ENCODE data around the gene TRAPPC2. TPM values are rescaled to one million over a fixed set of nuclear protein-coding genes. Genes with fewer than 3 reads are reported as not detected.

Gene TRAPPC2
- polyA plus RNA-seq, 1 of the 3 experiments (the other 2 are of a cell fraction): 10.4 TPM

GRCh38 chrX:13711141-13711540 lies 23.3 kb downstream of the TRAPPC2 start:
- TF ChIP-seq NRF1 (IDR thresholded peaks at IDR 0.05; ENCODE audit: low read depth, low read length): no peak
- no peak for TF ChIP-seq MEF2A (IDR thresholded peaks at IDR 0.05; ENCODE audit: borderline replicate concordance, low read depth)
- no peak for TF ChIP-seq SIN3A (IDR thresholded peaks at IDR 0.05; ENCODE audit: borderline replicate concordance, low read depth, low read length)
- TF ChIP-seq YY1 (IDR thresholded peaks at IDR 0.05; ENCODE audit: low read depth): no peak
- no peak for TF ChIP-seq JUND (IDR thresholded peaks at IDR 0.05)
- no peak for TF ChIP-seq EP300 (IDR thresholded peaks at IDR 0.05; ENCODE audit: borderline replicate concordance in 1 of 2, low read depth in 1 of 2, low read length in 1 of 2)
- no peak for TF ChIP-seq FOXM1 (IDR thresholded peaks at IDR 0.05; ENCODE audit: low read depth)
- TF ChIP-seq RFX5 (IDR thresholded peaks at IDR 0.05; ENCODE audit: low read length): no peak
- no peak for TF ChIP-seq TAF1 (IDR thresholded peaks at IDR 0.05; ENCODE audit: borderline replicate concordance, low read depth, low read length)
- TF ChIP-seq NFIC (IDR thresholded peaks at IDR 0.05; ENCODE audit: borderline replicate concordance): no peak
- no peak for TF ChIP-seq USF2 (IDR thresholded peaks at IDR 0.05; ENCODE audit: borderline replicate concordance, low read depth, low read length)
- TF ChIP-seq EZH2phosphoT487 (IDR thresholded peaks at IDR 0.05; ENCODE audit: borderline replicate concordance, low read depth): no peak
- no peak for TF ChIP-seq GATA2 (CRISPR knock-in tag; IDR thresholded peaks at IDR 0.05)
- no peak for TF ChIP-seq IRF3 (IDR thresholded peaks at IDR 0.05; ENCODE audit: low read depth, low read length)
- TF ChIP-seq TEAD4 (IDR thresholded peaks at IDR 0.05; ENCODE audit: borderline replicate concordance, insufficient read depth): no peak
- no peak for TF ChIP-seq ELF1 (IDR thresholded peaks at IDR 0.05)
- TF ChIP-seq CTCF (IDR thresholded peaks at IDR 0.05): no peak
- TF ChIP-seq ZBTB33 (IDR thresholded peaks at IDR 0.05; ENCODE audit: borderline replicate concordance, low read depth): no peak
- no peak for TF ChIP-seq RCOR1 (IDR thresholded peaks at IDR 0.05; ENCODE audit: low read length)
- no peaks in the 10 kb centered on the region for H3K9me3 ChIP-seq
- H3K4me3 ChIP-seq (ENCODE audit: low read depth in 2 of 2, low read length in 1 of 2): no peak overlapping the region
- WGBS (ENCODE audit: low lambda C conversion rate): 85% methylated on average over 4 of the region's 4 CpGs
- no peaks in the 10 kb centered on the region for H4K20me1 ChIP-seq (ENCODE audit: insufficient read depth)
- ChIA-PET POLR2A (no interaction called here), CTCF (no interaction called here)
- H3K27me3 ChIP-seq (ENCODE audit: insufficient read depth): no peaks in the 10 kb centered on the region
- no peak for DNase-seq
- peaks cover 37% of the 10 kb centered on the region for H3K79me2 ChIP-seq (ENCODE audit: insufficient read depth)
- H3K4me1 ChIP-seq (ENCODE audit: control insufficient read depth in 1 of 2, insufficient read depth in 2 of 2, low read depth in 1 of 2, low read length in 1 of 2): no peaks in the 10 kb centered on the region
- no peak overlapping the region for H2AFZ ChIP-seq (ENCODE audit: low read depth)
- no peak overlapping the region for H3K9ac ChIP-seq
- H3K4me2 ChIP-seq: no peak overlapping the region
- no peaks in the 10 kb centered on the region for H3K9me2 ChIP-seq
- peaks cover 5% of the 10 kb centered on the region for H3F3A ChIP-seq (replicated peaks; ENCODE audit: insufficient read depth)
- H3K36me3 ChIP-seq (replicated peaks in 1 of 2; ENCODE audit: control insufficient read depth in 1 of 2, insufficient read depth in 2 of 2, low read length in 1 of 2): peaks cover 52 to 65% of the 10 kb centered on the region in 2 experiments
- no peak overlapping the region for H3K27ac ChIP-seq (ENCODE audit: low read depth in 2 of 2, low read length in 1 of 2)
